CD4-positive, alpha-beta T cell treated with Interleukin-15 for 1 hour (primary cell): ENCODE data around the gene GCLC.
"Not testable (repeated sequence)": the region's sequence is repeated elsewhere in the genome, so short reads cannot be mapped to it uniquely, and the experiment has no call there.

Experiments used
- DNase-seq: peaks from one replicate; pipeline ENCODE4 v3.0.0-alpha.2; 2020

Gene GCLC

DNA sequence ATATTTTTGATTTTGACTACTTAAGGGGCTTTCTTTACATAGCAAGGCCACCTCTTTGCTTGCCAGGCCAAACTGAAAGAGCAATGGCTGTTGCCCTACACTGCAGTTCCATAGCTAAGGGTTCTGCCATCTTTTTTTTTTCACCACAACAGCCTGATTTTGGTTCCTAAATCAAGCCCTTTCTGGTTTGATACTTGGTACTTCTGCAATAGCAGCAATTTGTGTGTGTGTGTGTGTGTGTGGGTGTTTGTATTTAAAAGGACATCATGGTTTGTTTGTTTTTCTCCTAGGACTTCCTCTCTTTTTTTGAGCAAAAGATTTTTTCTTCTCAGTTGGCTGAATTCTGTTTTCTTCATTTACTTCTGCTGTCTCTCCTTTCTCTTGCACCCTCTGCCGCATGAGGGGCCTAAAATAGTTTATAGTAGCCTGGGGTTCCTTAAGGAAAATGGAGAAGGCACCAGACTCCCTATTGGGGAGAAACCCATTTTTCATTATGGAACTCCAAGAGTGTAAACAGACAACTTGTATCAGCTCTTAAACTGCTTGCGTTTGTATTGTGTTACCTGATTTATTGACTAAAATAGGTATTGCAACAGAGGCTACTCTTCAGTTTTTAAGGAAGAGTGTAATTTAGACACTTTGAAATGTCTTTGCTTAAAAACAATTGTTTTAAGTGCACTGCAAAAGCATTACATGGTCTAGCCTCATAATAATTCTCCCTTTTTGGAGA lies 12.2 kb upstream of the GCLC start:
- no peak for DNase-seq

DNA sequence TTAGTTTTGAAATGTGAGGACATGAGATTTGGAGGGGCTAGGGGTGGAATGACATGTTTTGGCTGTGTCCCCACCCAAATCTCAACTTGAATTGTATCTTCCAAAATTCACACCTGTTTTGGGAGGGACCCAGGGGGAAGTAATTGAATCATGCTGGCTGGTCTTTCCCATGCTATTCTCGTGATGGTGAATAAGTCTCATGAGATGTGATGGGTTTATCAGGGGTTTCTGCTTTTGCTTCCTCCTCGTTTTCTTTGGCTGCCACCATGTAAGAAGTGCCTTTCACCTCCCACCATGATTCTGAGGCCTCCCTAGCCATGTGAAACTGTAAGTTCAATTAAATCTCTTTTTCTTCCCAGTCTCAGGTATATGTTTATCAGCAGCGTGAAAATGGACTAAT lies 8.7 kb upstream of the GCLC start:
- DNase-seq: not testable (repeated sequence)

DNA sequence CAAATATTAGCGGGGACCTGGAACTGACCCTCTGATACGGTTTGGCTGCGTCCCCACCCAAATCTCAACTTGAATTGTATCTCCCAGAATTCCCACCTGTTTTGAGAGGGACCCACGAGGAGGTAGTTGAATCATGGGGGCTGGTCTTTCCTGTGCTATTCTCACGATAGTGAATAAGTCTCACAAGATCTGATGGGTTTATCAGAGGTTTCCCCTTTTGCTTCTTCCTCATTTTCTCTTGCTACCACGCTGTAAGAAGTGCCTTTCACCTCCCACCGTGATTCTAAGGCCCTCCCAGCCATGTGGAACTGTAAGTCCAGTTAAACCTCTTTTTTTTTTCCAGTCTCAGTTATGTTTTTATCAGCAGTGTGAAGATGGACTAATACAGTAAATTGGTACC lies 6.8 kb upstream of the GCLC start:
- peak; percentile 24 for DNase-seq

DNA sequence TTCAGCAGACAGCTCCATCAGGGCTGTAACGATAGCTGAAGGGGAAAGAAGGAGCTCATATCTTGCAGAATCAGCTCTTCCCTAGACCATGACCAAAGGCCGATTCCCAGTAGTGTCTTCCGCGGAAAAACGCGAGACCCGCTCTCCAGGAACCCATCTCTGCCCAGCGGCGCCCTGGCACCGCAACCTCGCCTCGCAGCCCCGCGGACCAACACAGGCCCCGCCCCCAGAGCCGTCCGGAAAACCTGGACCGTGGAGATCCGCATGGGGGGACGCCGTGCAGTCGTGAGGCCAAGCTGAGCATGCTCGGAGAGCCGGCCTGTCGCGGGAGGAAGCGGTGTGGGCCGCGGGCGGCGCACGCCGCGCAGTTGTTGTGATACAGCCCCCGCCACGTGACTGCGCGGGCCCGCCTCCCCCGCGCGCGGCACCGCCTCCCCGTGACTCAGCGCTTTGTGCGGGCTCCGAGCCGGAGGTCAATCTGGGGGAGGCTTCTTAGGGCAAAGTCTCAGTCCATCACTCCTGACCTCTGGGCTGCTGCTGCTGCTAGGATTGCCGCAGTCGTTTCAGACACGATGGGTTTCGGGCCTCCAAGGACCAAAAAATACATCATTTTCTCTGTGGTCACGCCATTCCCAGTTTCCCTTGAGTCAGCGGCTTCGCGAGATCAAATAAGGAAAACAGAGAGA lies 3.1 kb upstream of the GCLC start:
- DNase-seq: peak; percentile 96

DNA sequence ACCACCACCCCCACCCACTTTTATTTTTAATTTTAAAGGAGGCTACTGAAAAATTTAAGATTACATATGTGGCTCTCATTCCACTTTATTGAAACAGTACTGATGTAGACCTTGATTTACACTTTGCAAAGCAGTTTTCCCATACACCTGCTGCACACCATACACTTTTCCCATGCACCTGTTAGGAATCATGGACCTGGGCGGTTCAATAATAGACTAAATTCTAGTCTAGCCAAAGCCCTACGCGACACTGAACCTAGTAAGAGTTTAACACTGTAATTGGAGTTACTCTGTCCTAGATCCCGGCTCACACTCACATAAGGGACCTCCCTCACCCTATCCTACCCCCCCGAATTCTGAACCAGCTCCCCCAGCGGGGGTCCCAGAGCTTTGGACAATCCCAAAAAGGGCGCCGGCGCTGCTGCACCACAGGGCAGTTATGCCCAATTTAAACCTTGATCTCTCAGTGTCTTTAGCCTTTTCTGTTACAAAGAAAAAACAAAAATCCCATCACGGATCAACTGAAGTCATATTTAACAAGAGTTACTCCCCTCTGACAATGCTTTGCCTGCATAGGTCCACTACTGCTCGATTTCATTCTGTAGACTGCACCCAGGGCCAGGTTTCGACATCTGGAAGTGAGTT lies 2.4 kb upstream of the GCLC start:
- no peak for DNase-seq

DNA sequence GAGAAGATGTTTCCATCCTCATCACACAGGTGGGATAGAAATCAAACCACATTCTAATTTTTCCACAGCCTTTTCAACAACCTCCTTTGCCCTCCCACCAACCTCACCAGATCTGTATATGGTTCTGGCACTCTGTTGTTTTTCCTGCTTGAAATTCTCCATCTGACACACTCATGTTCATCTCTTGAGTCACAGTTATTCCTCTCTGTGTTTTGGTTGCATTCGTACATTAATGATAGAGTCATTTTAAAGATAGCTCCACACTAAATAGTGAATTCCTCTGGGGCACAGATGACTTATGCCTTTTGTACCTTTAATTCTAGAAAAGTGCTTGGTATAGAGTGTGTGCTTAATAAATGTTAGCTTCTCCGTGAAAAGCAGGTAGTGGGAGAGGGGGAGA lies 1.4 kb upstream of the GCLC start:
- no peak for DNase-seq

DNA sequence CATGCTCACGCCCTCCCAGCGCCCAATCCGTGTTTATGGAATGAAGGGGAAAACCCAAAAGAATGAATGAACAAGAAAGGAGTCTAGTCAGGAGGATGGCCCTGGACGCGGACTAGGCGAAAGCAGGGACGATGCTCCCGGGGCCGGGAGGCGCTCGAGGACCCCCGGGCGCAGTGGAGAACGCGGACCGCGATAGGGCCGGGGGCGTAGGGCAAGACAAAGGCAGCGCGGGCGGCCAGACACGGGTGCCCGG lies 758 bp downstream of the GCLC start:
- no peak for DNase-seq

DNA sequence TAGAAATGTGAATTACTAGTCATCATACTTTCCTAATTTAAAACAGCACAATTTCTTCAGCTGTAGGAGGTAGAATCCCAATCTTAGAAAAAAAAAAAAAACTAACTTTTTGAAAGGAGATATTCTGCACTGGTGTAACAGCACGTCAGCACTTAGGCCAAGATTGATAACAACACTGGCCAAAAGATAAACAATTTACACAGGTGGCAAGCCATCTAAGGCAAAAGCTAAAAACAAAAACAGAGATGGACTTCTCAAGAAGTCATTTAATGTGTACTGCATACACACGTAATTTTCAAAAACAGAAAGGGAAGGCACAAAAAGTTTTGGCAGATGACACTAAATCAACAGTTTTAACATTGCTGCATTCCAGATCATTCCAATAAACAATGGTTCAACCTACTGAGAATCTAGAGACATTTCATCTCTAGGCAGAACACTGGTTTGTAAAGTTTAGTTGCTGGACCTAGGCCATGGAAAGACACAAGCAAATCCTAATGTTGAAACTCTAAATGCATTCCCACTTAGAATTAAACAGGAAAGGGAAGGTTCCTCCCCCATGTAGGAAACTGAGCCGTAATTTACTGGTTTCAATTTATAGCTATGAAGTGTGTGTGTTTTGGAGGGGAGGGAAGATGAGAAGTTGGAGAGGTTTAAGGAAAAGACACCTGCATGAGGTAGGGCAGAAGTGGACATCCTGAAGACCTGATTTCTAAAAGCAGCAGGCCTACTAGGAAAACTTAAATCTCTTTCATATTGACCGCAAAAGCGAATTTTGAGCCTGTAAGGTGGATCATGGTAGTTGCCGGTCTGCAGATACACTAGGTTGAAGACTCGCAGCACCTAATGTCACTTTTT lies 1.3 kb downstream of the GCLC start:
- DNase-seq: no peak

DNA sequence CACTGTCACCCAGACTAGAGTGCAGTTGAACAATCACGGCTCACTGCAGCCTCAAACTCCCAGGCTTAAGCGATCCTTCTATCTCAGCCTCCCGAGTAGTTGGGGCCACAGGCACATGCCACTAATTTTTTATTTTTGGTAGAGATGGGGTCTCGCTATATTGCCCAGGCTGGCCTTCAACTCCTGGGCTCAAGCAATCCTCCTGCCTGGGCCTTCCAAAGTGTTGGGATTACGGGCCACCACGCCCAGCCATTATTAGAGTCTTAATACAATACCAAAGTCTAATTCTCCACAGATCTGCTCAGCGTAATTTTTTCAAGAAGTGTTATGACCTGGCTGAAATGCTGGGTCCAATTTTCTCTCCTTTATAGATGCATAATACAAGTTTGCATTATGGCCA lies 3.0 kb downstream of the GCLC start:
- no peak for DNase-seq

DNA sequence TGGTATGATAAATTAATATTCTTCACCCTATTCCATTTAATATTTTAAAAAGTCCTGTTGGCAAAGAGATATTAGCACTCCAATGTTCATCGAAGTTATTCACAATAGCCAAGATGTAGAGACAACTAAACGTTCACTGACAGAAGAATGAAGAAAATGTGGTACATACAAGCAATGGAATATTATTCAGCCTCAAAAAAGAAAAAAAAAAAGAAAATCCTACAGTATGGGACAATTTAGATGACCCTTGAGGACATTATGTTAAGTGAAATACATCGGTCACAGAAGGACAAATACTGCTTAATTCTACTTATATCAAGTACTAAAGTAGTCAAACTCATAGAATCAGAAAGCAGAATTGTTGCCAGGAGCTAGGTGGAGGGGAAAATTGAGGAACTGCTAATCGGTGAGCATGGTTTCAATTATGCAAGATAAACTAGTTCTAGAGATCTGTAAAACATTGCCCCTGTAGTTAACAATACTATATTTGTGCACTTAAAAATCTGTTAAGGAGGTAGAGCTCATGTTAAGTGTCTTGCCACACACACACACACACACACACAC lies 4.7 kb downstream of the GCLC start:
- no peak for DNase-seq

DNA sequence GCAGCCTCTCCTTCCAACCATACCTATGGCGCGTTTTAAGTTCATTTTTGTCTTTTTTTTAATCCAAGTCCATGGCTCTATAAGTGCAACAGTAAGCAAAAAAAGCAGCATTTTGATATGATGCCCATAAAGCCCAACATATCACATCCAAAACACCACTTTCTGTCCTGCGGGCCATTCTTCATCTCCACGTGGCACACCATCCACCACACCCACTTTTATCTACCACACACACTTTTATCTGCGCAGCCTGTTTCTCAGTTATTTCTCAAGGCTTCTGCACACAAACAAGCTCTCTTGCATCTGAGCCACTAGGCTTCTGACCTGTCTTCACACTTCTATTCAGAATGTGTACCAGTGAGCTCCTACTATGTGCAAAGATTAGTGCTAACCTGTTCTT lies 5.3 kb downstream of the GCLC start:
- DNase-seq: no peak

DNA sequence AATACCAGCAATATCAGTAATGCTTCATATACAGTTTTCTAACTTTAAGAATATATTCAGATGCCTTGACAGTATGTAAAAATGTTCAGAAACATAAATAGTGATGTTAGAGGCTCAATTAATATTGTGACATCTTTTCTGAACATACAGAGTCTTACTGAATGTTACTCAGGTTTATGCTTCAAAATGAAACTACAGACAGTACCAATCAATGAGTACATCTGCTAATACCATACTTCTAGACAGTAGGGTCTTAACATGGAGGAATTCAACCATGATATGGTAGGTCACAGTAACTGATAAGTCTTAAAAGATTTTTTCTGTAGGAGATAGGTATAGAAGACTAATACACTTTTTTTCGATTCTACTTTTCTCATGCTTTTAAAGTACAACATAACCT lies 8.3 kb downstream of the GCLC start:
- no peak for DNase-seq

DNA sequence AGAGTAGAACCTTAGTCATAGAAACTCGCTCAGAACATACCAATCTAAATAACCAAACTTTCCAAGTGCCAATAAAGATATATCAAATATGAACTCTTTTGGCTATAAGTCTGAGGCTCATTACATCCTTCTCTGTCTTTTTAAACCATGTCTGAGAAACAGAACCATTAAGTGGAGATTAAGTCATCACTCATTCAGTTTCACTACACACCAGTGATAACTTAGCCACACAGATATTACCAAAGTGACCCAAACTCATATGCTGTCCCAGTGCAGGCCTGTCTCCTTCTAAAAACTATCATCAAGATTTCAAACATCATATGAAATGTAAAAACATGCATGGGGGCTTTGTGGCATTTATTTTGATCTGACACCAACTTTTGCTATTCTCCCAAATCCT lies 12.0 kb downstream of the GCLC start:
- no peak for DNase-seq

DNA sequence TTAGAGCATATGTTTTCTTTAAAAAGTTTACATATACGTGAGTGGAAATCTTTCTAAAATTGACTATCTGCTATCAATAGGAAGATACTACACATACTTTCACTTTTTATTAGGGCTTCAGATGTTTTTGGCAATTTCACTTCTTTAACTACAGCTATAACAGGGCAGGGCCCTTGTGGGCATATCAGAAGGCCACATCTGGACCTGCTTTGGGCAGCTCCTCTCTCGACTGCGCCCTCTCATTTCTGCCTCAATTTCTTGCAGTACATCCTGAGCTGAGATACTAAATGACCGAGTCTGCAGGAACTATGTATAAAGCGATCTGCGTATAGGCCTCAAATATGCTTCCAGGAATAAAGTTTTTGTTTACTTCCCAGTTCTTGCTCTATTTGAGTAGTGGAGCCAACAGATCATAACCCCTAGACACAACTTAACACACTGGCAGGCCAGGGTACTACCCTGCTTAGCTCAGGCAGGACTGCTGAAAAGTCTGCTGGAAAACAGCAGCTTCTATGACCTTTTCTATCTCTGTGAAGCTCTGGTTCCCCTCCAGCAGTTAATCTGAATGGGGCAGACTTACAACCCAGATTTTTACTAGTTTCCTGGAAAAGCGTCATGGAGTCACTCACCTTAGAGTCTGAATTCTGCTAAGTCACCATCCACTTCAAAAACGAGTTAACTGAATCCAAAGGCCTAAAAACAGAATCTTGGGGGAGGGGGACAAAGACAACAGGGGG lies 12.7 kb downstream of the GCLC start:
- no peak for DNase-seq

DNA sequence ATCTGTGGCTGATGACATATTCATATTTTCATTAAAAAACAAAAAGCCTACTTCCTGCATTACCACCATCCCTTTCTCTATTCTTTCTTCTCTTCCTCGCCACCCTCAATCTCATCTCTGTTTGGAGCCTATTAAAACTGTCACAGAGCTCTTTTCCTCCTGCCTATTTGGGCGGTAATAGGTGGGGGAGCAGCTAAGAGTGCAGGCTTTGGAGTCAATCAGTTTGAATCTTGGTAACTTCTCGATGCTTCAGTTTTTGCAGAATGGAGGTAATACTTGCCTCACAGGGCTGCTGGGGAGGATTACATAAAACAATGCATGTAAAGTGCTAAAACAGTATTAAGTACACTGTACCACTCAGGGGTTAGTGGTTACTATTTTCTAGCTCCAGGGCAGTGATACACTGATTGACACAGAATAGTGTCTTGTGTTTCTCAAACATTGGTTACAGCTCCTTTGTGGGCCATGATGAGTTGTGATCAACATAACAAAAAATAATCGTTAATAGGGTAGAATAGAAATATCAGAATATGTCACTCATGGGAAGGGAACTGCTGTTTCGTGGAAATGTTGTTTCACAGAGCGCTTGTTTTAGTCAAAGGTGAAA lies 14.0 kb downstream of the GCLC start:
- DNase-seq: no peak

DNA sequence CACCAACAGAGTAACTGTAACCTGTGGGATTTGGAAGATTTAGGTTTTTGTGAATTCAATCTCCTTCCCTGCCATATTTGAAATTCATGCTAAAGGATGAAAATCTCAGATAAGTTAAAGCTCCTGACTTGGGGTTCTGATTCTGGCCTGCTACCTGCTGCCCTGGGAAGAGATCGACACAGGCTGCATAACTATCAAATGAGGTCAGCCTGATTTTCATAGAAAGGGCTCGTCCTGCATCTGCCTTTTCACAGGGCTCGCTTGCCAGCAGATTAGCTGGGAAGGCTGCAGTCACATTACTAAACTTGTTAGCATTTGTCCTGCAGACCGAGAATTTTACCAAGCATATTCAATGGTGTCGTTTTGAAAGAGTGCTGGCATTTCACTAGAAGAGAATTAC lies 14.6 kb downstream of the GCLC start:
- DNase-seq: no peak

DNA sequence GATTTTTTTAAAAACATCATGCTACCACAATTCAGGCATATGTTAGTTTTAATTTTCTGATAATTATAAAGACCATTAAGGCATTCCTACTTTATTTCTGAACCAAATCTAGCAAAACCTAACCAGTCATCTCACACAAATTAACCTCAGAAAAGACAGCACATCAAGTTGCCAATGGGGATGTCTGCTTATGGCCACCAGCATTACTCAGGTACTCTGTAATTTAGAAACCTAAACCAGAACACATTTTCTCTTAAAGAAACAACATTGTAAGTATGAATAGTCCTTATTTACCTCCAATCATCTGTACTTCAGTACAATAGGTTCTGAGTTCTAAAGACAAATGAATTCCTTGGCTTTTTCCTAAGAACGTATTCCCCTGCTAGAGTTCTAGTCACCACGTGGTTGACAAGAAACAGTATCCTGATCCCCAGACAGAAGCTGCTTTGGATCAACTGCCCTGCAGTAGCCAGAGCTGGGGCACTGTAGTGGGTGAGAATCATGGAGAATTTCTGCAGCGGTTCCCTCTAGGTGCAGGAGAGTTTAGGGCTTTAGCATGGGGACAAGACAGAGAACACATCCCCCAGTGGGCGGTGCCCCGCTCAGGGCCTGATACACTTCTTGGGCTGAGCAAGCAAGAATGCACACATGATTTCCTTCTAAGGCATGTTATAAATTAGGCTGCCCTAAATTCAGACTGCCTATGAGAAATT lies 15.4 kb downstream of the GCLC start:
- DNase-seq: no peak

DNA sequence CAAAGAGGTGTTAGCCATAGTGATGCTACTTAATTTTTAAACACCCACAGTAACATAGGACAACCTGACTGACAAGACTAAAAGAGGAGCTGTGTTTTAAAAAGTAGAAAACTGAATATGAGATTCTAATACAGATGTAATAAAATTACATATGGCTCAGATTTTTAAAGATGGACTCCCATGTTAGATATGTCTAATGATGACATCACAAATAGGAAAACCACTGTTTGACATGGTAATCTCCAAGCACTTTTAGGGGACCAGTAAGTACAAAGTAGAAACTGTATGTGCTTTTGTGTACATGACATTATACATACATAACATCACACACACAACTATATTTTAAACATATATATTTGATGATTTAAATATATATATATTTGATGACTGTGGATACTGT lies 16.8 kb downstream of the GCLC start:
- no peak for DNase-seq

DNA sequence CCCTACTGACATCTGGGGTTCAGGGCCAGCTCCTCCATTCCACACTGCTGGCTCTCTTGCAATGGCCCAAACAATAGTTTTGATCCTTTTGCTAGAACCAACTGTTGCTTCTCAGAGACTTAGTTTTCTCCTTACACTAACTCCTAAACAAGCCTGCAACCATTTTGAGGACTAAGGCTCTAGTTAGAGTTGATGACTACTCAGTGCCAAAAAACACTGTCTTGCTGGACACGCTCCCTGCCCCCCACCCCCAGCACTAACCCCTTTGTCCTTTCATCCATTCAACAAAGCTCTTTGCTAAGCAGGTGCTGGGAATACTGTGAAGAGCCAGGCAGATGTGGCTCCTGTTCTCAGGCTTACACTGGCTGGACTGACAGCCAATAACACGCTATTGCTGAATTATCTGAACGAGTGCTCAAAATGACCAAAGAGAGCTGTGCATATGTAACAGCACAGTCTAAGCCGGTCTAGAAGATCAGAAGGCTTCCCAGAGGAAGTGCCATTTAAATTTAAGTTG lies 17.6 kb downstream of the GCLC start:
- no peak for DNase-seq

DNA sequence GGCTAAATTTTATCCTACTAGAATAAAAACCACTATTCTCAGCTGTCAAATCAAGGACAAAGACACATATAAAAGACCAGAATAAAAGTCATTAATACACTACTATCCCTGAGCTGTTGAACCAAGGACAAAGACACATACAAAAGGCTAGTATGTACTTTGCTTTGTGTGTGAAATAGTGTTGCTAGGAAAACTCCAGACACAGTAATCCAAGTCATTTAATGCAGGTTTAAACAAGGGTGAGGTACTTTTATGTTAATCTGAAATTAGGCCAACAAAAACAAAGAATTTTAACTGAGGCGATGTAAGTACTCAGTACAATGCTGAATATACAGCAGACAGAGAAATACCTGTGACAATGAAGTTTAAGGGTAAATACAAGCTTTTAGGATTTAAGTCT lies 18.9 kb downstream of the GCLC start:
- no peak for DNase-seq

DNA sequence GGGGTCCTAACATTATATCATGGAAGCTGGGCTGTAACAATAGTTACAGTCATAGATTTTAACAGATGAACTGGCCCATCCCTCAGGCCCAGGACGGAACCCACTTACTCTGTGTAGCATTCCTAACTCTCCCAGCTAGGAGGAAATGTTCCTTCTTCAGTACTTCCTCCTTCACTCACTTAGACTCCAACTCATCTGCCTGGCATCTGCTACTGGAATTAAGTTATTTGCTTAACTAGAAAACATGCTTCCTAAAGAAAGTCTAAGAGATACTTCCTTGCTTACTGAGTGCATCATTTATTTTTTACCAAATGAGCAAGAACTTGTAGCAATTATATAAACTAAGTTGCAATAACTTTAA lies 20.5 kb downstream of the GCLC start:
- no peak for DNase-seq
